A673 (cell line): ENCODE measurements around the gene SDSL.

Experiments used
- CTCF ChIP-seq: fragments of 300-800, 200-600 bp; sonication (generic); conservative IDR thresholded peaks from 2 replicates; pipeline ENCODE4 v1.5.1; 2017; ENCODE audit warnings: low read depth, mild to moderate bottlenecking, antibody characterized with exemption, low read length, moderate library complexity, mixed read lengths
- EZH2 ChIP-seq: fragments of 200-600 bp; sonication (generic); IDR thresholded peaks from 2 replicates; pipeline ENCODE4 v1.6.1; 2017; ENCODE audit warnings: borderline replicate concordance, low read depth, mild to moderate bottlenecking, mixed read lengths, antibody characterized with exemption, low read length; ENCODE audit not compliant: poor library complexity, severe bottlenecking

GRCh38 chr12:113381220-113381619 lies 41.0 kb upstream of the SDSL start:
- TF ChIP-seq CTCF (no peak), EZH2 (no peak)
